Chondrocyte (in vitro differentiated cells): Measurements from ENCODE around the gene NOL9. TPM values are rescaled to one million over a fixed set of nuclear protein-coding genes. Genes with fewer than 3 reads are reported as not detected.

Source experiments
- DNase-seq: peaks from one replicate; pipeline ENCODE4 v3.0.0; 2021; ENCODE audit warnings: mixed read lengths, low spot score
- H3K27ac Mint-ChIP-seq: one replicate; pipeline ENCODE4 v1.8.0; 2021; ENCODE audit warnings: mild to moderate bottlenecking, moderate library complexity, mixed read lengths; ENCODE audit not compliant: unreplicated experiment
- H3K27me3 Mint-ChIP-seq: 2 replicates; pipeline ENCODE4 v1.8.0; 2021; ENCODE audit warnings: low read depth, mixed read lengths
- H3K36me3 Mint-ChIP-seq: 2 replicates; pipeline ENCODE4 v1.8.0; 2021; ENCODE audit warnings: low read depth, mixed read lengths
- H3K4me1 Mint-ChIP-seq: 2 replicates; pipeline ENCODE4 v1.8.0; 2021; ENCODE audit warnings: low read depth, mild to moderate bottlenecking, mixed read lengths
- H3K4me3 Mint-ChIP-seq: one replicate; pipeline ENCODE4 v1.8.0; 2021; ENCODE audit warnings: mild to moderate bottlenecking, moderate library complexity, mixed read lengths; ENCODE audit not compliant: unreplicated experiment
- H3K9me3 Mint-ChIP-seq: 2 replicates; pipeline ENCODE4 v1.8.0; 2021; ENCODE audit warnings: low read depth, mixed read lengths
- total RNA-seq: library from RNA; stranded (reverse); gene quantifications from 3 replicates; pipeline ENCODE4 v1.2.1, GENCODE V29; 2021
- TF ChIP-seq, protein P1 (sequence below): fragments of 200-600 bp; sonication (generic); IDR thresholded peaks from 2 replicates; pipeline ENCODE4 v1.5.0; 2021; ENCODE audit warnings: antibody characterized with exemption, mild to moderate bottlenecking, moderate library complexity

The NOL9 gene
- total RNA-seq, 1 donor from 2014 or later = 27.0 TPM

DNA sequence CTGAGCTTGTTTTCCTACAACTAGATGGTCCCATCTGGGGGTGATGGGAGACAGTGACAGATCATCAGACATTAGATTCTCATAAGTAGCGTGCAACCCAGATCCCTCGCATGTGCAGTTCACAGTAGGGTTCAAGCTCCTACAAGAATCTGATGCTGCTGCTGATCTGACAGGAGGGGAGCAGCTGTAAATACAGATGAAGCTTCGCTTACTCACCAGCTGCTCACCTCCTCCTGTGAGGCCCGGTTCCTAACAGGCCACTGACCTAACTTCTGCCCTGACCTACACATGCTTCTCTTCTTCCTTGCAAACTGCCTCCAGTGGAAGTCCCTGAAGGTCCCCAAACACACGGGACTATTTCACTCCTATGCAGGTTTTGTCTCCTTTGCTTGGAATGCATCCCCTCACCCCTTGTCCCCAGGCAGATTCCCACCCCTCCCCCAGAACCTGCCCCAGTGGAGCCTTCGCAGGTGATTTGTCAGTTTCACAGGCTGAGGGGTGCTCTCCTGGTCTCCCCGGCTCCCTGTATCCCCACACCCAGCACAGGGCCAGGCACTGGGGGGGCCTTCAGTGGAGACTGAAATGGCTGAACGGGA is 19.8 kb upstream of the NOL9 start:
- TF ChIP-seq, protein P1, sequence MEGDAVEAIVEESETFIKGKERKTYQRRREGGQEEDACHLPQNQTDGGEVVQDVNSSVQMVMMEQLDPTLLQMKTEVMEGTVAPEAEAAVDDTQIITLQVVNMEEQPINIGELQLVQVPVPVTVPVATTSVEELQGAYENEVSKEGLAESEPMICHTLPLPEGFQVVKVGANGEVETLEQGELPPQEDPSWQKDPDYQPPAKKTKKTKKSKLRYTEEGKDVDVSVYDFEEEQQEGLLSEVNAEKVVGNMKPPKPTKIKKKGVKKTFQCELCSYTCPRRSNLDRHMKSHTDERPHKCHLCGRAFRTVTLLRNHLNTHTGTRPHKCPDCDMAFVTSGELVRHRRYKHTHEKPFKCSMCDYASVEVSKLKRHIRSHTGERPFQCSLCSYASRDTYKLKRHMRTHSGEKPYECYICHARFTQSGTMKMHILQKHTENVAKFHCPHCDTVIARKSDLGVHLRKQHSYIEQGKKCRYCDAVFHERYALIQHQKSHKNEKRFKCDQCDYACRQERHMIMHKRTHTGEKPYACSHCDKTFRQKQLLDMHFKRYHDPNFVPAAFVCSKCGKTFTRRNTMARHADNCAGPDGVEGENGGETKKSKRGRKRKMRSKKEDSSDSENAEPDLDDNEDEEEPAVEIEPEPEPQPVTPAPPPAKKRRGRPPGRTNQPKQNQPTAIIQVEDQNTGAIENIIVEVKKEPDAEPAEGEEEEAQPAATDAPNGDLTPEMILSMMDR = no peak
- H3K27ac Mint-ChIP-seq = no peak overlapping the region
- no peak overlapping the region for H3K4me3 Mint-ChIP-seq
- peaks cover 5% of the 10 kb centered on the region for H3K9me3 Mint-ChIP-seq
- H3K27me3 Mint-ChIP-seq = peaks cover 15% of the 10 kb centered on the region
- peaks cover 1% of the 10 kb centered on the region for H3K4me1 Mint-ChIP-seq
- peaks cover 3% of the 10 kb centered on the region for H3K36me3 Mint-ChIP-seq
- no peak for DNase-seq

DNA sequence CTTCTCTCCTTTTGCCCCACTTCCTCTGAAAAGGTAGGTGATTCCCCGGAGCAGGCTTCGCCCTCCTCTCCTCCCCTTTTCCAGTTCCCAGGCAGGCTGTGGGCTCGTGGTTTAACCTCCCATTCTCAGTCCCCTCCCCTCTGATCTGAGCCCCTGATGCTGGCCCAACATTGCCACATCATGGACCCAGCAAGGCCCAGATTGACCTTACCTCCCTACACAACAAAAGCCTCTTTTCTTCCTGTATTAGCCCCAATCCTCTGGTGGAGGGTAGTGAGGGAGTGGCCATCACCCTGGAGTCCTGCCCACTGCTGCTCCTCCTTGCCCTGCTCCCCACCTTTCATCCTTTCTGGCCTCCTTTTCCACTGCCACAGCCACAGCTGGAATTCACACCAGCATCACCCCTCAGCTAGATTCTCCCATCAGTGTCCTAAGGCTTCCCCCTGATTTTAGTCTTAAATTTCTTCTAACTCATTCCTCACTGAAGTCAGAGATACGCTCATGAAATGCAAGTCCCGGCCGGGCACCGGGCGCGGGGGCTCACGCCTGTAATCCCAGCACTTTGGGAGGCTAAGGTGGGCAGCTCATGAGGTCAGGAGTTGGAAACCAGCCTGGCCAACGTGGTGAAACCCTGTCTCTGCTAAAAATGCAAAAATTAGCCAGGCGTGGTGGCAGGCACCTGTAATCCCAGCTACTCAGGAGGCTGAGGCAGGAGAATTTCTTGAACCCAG is 18.5 kb upstream of the NOL9 start:
- Mint-ChIP-seq H3K27ac (no peak overlapping the region), H3K9me3 (peaks cover 5% of the 10 kb centered on the region), H3K4me3 (no peak overlapping the region), H3K36me3 (peaks cover 3% of the 10 kb centered on the region), H3K4me1 (no peaks in the 10 kb centered on the region), H3K27me3 (peaks cover 22% of the 10 kb centered on the region)
- TF ChIP-seq, protein P1 = no peak
- DNase-seq = no peak

DNA sequence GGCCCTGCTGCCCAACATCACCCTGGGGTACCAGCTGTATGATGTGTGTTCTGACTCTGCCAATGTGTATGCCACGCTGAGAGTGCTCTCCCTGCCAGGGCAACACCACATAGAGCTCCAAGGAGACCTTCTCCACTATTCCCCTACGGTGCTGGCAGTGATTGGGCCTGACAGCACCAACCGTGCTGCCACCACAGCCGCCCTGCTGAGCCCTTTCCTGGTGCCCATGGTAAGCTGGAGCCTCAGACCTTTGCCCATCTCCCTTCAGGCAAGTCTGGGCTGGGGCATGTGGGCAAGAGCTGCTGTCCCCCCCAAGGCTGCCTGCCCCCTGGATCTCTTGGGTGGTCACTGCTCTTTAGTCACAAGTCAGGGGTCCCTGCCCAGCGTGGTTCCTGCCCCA is 16.7 kb upstream of the NOL9 start:
- H3K27me3 Mint-ChIP-seq = peaks cover 22% of the 10 kb centered on the region
- H3K36me3 Mint-ChIP-seq = peaks cover 3% of the 10 kb centered on the region
- no peak overlapping the region for H3K27ac Mint-ChIP-seq

DNA sequence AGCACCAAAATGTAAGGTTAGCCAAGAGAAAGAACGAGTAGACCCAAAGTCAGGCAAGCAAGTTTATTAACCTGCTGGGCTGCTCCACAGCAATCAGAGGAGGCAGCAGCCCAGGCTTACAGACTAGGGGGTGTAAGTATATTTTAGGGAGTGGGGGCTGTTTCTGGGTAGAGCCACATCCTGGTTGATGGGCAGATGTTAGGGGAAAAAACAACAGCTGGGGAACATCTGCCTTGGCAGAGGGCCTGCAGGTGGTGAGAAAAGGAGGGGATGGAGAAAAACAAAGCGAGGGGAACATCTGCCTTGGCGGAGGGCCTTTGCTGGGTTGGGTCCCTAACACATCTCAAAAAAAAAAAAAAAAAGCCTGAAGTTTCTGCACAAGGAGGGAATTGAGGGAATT is 15.8 kb upstream of the NOL9 start:
- no peak for DNase-seq
- peaks cover 5% of the 10 kb centered on the region for H3K9me3 Mint-ChIP-seq
- H3K36me3 Mint-ChIP-seq = peaks cover 3% of the 10 kb centered on the region
- H3K27ac Mint-ChIP-seq = no peak overlapping the region
- H3K4me3 Mint-ChIP-seq = no peak overlapping the region
- H3K27me3 Mint-ChIP-seq = peaks cover 22% of the 10 kb centered on the region
- H3K4me1 Mint-ChIP-seq = no peaks in the 10 kb centered on the region
- TF ChIP-seq, protein P1 = no peak

More for the DNA sequence above, 16.7 kb upstream of the NOL9 start:
- TF ChIP-seq, protein P1 = no peak
- Mint-ChIP-seq H3K4me3 (no peak overlapping the region), H3K9me3 (peaks cover 5% of the 10 kb centered on the region), H3K4me1 (no peaks in the 10 kb centered on the region)
- no peak for DNase-seq

DNA sequence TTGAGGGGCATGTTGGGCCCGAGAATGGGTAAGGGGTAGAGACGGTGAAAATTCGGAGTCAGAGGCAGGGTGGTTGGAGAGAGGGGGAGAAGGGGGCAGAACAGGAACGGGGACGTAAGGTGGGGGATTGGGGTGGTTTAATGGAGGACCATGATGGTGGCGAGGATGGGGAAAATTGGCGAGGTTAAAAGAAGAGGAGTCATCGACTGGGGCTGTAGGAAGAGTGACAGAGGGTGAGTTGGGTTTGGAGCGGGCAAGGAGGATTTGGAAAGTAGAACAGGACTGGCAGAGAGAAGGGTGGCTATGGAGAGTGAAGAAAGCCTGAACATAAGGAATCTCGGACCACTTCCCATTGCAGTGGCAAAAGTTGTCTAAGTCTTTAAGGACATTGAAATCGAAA is 14.7 kb upstream of the NOL9 start:
- Mint-ChIP-seq H3K27ac (no peak overlapping the region), H3K4me3 (no peak overlapping the region), H3K27me3 (peaks cover 22% of the 10 kb centered on the region), H3K9me3 (peaks cover 5% of the 10 kb centered on the region), H3K36me3 (peaks cover 3% of the 10 kb centered on the region), H3K4me1 (no peaks in the 10 kb centered on the region)
- no peak for DNase-seq
- TF ChIP-seq, protein P1 = no peak
